ENCODE measurements around the gene DHRSX.
"Not testable (repeated sequence)": the region's sequence is repeated elsewhere in the genome, so short reads cannot be mapped to it uniquely, and the experiment has no call there.

DHRSX gene

DNA sequence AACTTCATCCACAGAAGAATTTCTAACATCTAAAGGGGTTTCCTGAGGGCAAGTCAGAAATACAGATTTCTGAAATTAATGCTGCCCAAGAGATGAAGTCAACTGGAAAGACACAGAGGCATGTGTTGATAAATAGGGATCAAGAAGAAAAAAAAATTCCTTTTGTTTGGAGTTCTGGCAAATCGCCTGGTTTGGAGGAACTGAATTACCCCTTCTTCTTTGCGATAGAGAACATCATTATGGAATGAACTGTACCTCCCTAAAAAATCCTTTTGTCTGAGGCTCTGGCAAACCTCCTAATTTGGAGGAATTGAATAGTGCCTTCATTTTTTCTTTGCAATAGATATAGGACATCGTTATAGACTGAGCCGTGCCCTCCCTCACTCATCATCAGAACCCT, 200.9 kb downstream of the DHRSX start:
- DNase-seq = no peak

DNA sequence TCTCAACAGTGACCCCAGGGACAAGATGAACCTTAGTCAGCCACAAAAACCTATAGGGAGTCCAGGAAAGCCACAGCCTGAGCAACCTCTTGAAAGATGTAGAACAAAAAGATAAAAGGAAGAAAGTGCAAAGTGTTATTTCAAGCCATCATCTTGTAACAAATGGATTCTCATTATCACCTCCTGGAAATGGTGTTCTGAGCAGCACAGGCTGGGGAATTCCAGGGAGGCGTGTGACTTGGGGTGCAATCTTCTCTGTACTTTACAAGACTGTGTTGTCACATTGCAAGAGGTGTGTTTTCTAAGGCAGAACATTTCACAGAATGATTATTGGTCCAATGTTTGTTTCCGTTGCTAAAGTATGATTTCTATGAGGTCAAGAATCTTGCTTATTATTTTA, 214.0 kb downstream of the DHRSX start:
- DNase-seq = no peak

DNA sequence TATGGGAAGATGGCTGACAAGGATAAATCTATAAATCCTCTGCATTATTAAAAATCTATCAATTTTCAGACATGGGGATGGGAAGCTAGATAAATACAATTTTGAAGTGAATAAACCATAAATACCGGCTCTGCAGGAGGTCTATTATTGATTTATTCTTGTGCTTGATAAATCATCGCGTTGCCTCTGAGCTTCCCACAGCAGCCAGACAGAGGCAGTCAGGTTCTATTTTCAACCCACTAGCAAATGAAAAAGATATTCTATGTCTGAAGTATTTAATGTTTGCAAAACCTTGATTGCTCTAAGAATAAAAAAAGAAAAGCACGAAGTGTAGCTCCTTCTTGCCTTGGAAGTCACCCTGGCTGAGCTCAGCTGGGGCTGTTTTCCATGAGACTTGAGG, 216.2 kb downstream of the DHRSX start:
- no peak for DNase-seq

DNA sequence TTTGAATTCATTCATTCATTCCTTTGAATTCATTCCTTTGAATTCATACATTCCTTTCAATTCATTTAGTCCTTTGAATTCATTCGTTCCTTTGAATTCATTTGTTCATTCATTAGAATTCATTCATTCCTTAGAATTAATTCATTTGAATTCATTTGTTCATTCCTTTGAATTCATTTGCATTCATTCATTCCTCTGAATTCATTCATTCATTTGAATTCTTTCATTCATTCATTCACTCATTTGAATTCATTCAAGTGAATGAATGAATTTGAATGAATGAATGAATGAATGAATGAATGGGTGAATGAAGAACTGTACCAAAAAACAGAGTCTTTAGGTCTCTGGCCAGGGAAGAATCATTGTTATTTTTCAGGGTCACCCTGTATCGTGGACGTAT, 216.6 kb downstream of the DHRSX start:
- no peak for DNase-seq

DNA sequence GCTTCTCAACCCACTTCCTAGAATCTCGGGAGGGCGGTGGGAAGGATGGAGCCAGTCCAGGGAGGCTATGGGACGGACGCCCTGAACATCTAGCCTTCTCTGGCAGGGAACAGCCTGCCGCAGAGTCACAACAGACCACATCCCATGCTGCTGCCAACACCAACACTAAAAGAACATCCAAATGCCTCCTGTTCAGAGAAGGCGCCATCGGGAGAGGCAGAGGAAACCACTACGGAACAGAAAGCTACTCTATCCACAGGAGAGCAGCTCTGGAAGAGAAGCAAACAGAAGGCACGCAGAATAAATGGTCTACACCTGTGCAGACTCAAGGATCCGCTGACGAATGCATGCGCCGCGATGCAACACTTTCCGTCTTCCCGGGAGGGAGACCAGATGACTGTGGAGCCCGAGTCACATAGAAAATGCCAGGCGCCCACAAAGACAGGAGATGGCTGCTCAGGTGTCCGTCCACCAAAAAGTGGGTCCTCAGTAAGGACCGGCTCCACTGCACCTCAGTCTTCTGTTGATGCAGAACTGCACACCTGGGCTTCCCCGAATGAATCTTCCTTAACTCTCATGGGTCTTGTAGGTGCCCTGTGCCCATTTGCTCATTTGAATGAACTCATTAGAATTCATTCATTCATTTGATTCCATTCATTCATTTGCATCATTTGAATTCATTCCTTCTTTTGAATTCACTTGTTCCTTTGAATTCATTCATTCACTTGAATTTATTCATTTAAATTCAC, 217.5 kb downstream of the DHRSX start:
- DNase-seq = no peak

DNA sequence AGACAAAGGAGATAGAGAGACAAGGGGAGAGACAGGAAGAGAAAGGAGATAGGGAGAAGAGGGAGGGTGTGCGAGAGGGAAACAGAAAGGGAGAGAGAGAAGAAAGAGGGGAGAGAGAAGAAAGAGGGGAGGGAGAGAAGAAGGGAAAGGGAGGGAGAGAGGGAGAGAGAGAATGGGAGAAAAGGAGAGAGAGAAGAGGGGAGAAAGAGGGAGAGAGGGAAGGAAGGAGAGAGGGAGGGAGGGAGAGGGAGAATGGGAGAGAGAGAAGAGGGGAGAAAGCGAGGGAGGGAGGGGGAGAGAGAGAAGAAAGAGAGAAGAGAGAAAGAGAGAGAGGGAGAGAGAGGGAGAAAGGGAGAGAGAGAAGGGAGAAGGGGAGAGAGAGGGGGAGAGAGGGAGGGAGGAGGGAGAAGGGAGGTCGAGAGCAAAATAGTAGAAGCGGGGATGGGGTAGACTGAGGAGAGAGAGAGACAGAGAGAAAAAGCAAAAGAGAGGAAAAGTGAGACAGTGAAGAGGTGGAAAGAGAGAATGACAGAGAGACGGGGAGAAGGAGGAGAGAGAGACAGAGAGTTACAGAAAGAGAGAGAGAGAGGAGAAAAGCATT, 218.2 kb downstream of the DHRSX start:
- DNase-seq = no peak

DNA sequence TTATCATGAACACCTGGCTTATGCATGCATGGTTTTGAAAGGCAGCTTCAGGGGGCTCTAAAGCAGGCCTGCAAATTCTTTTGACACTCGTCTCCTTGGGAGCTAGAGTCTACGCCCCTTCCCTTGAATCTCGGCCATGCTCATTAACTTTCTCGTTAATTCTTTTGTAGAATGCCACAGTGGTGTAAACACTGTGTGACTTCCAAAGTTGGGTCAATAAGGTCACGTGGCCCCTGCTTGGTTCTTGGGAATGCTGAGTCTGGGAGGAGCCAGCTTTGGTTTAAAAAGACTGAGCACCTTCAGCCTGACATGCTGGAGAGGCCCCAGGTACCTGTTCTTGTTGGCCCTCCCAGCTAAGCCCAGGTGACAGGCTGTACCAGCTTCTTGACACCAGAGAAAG, 228.4 kb downstream of the DHRSX start:
- no peak for DNase-seq

DNA sequence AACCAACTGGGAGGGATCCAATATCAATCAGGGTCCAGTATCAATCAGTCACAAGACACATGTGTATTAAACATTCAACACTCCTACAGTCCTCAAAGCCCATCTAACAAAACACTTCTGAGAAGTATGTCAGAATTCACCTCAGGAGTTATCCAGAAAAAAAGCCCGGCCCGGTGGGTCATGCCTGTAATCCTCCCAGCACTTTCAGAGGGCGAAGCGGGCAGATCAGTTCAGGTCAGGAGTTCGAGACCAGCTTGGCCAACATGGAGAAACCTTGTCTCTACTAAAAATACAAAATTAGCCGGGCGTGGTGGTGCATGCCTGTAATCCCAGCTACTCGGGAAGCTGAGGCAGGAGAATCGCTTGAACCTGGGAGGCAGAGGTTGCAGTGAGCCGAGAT, 229.2 kb downstream of the DHRSX start:
- not testable (repeated sequence) for DNase-seq

DNA sequence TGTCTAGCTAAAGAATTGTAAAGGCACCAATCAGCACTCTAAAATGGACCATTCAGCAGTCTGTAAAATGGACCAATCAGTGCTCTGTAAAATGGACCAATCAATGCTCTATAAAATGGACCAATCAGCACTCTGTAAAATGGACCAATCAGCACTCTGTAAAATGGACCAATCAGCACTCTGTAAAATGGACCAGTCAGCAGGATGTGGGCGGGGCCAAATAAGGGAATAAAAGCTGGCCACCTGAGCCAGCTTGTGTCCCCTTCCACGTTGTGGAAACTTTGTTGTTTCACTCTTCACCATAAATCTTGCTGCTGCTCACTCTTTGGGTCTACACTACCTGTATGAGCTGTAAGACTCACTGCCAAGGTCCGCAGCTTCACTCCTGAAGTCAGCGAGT, 230.0 kb downstream of the DHRSX start:
- not testable (repeated sequence) for DNase-seq

DNA sequence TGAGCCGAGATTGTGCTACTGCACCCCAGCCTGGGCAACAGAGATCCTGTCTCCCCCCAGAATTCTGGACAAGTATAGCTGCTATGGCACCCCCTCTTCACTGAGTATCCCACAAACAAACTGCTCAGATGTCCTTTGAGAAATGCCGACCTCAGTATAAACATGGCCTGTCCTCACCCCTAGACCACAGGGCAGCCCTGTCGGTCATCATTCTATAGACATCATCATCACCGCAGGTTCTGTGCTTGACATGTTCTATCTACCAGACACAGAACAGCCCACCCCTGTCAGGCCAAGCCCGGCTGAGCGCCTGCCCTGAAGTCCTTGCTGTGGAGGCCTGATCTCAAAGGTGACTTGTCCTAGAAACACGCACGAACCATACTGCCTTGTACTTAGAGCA, 232.9 kb downstream of the DHRSX start:
- no peak for DNase-seq

DNA sequence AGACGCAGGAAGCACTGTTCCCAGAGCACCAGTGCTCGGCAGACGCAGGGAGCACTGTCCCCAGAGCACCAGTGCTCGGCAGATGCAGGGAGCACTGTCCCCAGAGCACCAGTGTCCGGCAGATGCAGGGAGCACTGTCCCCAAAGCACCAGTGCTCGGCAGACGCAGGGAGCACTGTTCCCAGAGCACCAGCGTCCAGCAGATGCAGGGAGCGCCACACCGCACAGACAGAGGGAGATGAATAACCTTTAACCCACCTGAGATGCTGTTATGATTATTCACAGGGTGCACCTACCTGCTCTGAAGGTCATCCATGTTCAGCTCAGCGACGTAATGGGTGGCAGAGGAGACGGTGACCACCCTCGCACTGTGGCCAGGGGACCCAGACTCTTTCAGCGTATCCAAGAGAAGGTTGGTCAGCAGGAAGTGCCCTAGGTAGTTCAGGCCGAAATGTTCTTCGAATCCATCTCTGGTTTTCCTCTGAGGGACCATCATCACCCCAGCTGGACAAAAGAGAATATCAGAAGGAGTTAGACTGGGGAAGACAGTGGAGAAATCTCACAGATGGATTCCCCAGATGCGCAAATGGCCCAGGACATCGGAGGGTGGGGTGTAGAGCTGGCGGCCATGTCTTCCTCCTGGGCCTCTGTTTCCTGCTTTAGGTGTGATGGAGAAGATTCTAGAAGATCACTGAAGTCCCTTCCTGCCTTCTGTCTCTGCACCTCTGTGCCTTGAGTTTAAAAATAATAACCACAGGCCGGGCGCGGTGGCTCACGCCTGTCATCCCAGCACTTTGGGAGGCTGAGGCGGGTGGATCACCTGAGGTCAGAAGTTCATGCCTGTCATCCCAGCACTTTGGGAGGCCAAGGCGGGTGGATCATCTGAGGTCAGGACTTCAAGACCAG, 234.1 kb downstream of the DHRSX start:
- no peak for DNase-seq

DNA sequence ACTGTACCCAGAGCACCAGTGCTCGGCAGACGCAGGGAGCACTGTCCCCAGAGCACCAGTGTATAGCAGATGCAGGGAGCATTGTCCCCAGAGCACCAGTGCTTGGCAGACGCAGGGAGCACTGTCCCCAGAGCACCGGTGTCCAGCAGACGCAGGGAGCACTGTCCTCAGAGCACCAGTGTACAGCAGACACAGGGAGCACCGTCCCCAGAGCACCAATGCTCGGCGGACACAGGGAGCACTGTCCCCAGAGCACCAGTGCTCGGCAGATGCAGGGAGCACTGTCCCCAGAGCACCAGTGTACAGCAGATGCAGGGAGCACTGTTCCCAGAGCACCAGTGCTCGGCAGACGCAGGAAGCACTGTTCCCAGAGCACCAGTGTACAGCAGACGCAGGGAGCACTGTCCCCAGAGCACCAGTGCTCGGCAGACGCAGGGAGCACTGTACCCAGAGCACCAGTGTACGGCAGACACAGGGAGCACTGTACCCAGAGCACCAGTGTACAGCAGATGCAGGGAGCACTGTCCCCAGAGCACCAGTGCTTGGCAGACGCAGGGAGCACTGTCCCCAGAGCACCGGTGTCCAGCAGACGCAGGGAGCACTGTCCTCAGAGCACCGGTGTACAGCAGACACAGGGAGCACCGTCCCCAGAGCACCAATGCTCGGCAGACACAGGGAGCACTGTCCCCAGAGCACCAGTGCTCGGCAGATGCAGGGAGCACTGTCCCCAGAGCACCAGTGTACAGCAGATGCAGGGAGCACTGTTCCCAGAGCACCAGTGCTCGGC, 234.9 kb downstream of the DHRSX start:
- DNase-seq = not testable (repeated sequence)

DNA sequence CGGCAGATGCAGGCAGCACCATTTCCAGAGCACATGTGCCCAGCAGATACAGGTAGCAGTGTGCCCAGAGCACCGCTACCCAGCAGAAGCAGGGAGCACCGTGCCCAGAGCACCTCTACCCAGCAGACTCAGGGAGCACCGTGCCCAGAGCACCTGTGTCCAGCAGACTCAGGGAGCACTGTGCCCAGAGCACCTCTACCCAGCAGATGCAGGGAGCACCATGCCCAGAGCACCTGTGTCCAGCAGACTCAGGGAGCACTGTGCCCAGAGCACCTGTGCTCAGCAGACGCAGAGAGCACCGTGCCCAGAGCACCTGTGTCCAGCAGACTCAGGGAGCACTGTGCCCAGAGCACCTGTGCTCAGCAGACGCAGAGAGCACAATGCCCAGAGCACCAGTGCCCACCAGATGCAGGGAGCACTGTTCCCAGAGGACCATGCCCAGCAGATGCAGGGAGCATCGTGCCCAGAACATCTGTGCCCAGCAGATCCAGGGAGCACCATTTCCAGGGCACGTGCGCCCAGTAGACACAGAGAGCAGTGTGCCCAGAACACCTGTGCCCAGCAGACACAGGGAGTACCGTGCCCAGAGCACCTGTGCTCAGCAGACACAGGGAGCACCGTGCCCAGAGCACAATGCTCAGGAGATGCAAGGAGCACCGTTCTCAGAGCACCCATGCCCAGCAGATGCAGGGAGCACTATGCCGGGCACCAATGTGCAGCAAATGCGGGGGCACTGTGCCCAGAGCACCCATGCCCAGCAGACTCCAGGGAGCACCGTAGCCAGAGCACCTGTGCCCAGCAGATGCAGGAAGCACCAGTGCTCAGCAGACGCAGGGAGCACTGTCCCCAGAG, 236.4 kb downstream of the DHRSX start:
- DNase-seq = no peak

DNA sequence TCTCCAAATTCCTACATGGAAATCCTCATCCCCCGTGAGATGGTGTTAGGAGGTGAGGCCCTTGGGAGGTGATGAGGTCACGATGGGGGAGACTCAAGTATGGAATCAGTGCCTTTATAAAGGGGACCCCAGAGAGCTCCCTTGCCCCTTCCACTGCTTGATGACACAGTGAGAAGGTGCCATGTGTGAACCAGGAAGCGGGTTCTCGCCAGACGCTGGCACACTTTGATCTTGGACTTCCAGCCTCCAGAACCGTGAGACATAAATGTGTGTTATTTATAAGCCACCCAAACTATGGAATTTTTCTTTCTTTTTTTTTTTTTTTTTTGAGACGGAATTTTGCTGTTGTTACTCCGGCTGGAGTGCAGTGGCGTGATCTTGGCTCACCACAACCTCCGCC, 237.6 kb downstream of the DHRSX start:
- no peak for DNase-seq

DNA sequence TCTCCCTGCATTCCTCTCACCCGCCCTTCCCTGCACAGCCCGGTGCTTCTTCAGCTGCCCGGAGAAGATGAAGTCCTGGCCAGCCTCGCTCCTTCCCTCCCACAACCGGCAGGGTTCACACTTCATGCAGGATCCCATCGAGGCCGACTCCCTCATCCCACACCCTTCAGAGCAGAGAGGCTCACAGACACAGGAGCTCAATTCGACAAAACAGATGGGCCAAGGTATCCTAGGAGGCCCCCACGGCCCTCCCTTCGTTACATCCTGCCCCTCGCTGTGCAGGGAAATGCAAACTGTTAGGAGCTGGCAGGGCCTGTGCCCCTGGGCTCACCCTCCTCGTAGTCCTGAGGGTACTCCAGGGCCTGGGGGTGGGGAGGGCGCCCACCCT, 238.1 kb downstream of the DHRSX start:
- DNase-seq = no peak

DNA sequence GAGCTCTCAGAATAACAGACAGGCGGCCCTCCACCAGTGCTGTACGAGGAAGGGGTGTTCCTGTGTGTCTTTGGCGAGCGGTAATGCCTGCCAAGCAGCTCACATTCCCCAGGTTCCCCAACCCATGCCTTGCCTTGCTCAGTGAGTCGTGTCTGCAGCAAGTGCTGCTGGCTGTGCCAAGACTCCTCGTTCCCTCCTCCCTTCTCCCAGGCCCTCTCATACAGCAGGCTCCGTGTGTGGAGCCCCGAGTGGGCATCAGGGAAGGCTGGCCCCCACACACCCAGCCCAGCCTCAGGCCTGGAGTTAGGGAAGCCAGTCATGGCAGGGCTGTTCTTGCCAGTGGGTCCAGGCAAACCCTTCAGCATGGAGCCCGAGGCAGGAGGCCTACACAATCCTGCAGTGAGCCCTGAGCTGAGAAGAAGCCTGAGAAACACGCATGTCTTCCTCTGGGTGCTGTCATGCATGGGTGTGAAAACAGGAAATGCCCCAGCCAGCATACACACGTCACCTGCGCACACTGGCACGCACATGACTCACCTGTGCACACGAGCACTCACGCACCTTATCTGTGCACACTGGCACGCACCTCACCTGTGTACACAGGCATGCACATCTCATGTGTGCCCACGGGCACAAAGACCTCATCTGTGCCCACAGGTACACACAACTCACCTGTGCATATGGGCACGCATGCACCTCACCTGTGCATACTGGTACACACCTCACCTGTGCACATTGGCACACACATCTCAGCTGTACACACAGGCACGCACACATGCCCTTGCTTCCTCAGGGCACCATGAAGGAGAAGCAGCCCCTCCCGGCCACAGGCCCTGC, 238.7 kb downstream of the DHRSX start:
- no peak for DNase-seq

DNA sequence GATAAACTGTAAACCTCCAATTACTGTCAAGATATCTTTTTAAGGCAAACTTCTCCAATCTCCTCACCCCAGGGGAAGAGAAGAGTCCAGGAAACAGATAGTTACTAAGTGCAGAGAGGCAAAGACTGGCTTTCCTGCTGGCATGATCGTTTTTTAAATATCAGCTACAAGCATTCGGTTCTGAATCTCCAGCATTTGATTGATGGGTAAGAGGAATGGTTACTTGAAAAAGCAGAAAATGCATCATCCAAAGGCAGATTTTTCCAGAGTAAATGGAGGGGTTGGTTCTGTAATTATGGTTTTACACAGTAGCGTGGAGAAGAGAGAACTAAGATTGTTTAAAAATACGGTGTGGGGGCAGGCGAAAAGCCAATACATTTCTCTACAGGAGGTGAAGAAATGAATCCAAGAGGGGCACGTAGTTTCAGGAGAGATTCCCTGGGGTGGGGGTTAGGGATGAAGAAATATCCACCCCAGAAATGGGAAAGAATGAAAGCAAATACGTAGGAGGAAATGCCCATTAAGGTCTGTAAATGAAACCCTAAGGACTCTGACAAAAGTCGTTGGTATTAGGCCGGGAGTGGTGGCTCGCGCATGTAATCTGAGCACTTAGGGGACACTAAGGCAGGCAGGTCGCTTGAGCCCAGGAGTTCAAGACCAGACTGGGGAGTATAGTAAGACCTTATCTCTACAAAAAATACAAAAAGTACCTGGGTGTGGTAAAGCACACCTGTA, 248.3 kb downstream of the DHRSX start:
- no peak for DNase-seq

DNA sequence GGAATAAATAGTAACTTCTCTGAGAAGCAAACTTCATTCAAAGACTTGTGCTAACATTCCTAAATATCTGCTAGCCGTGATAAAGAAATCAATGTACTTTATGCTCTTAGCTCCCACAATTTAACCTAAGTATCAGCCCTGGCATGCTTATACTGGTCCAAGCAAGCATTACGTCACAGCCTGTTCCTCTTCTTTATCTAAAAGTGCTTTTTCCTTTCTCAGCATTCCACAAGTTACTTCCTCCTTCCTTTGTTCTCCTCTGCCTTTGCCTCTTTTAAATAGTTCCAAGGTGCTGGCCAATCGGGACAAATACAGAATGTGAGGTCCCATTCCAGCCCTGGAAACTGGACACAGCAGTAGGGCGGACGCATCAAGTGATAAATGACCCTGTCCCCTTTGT, 249.6 kb downstream of the DHRSX start:
- no peak for DNase-seq

DNA sequence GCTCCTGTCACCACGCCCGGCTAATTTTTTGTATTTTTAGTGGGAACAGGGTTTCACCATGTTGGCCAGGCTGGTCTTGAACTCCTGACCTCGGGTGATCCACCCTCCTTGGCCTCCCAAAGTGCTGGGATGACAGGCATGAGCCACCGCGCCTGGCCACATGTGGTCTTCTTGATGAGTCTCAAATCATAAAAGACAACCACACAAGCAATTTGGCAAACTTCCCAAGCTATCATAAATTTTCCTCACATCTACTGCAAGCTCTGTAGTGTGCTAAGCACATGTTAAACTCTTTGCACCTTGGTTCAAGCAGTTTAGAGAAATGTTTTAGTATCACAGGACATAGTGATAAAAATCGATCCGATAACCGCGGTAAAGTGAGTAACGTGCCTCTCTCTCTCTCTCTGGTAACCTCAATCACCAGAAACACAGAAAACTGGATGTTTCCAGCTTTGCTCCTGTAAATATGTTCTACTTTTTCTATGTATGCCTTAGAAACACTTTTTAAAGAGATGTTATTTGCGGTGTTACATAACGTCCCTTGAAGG, 256.8 kb downstream of the DHRSX start:
- DNase-seq = no peak

DNA sequence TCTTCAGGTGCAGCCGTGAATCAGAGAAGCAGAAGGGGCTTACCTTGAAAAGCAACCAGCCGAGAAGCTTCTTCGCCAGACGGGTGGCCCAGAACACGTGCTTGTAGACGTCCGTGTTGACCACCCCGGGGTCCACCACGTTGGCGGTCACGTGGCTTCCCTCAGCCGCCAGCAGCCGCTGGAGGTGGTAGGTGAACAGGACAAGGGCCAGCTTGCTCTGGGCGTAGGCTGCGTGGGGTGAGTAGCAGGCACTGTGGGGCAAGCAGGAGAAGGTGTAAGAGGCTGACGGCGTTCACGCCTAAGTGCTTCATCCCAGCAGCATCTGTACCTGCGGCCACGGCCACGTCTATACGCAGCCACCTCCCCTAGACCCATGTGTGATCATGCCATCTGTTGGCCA, 257.8 kb downstream of the DHRSX start:
- DNase-seq = no peak

Data from NCI-H2029 (cell line).